Activated T-cell treated with anti-CD3 and anti-CD28 coated beads, Interleukin-2, amount 50 U/mL, for 72 hours (primary cell): ENCODE data around the gene RMND5B. TPM values are rescaled to one million over a fixed set of nuclear protein-coding genes. Genes with fewer than 3 reads are reported as not detected.
A peak's percentile ranks its signal among the peaks of the same experiment; 100 is the strongest.

Source experiments
- ATAC-seq, 2 donors: fragments of 150-1000 bp; cut with Tn5 transposase; replicated peaks in 1 of 2; 2 replicates each; pipeline ENCODE4 v1.10.0; 2021; ENCODE audit warnings: moderate library complexity in 2 of 2, mild to moderate bottlenecking in 1 of 2
- DNase-seq, 2 donors: peaks; one replicate each; pipeline ENCODE4 v3.0.0; 2021 to 2022; ENCODE audit warnings: mixed read lengths in 1 of 2
- H3K27ac Mint-ChIP-seq: one replicate; pipeline ENCODE4 v1.8.0; 2022; ENCODE audit warnings: mild to moderate bottlenecking, moderate library complexity, mixed read lengths
- H3K27me3 Mint-ChIP-seq: one replicate; pipeline ENCODE4 v1.8.0; 2022; ENCODE audit warnings: low read depth, mixed read lengths
- H3K36me3 Mint-ChIP-seq, 2 donors: one replicate each; pipeline ENCODE4 v1.8.0; 2022; ENCODE audit warnings: mixed read lengths in 2 of 2, mild to moderate bottlenecking in 1 of 2; ENCODE audit not compliant: insufficient read depth in 2 of 2
- H3K4me1 Mint-ChIP-seq: one replicate; pipeline ENCODE4 v1.8.0; 2022; ENCODE audit warnings: low read depth, mixed read lengths
- H3K4me3 Mint-ChIP-seq, 2 donors: one replicate each; pipeline ENCODE4 v1.8.0; 2022; ENCODE audit warnings: mild to moderate bottlenecking in 2 of 2, mixed read lengths in 2 of 2, moderate library complexity in 2 of 2
- H3K9me3 Mint-ChIP-seq, 2 donors: one replicate each; pipeline ENCODE4 v1.8.0; 2022; ENCODE audit warnings: mixed read lengths in 2 of 2
- total RNA-seq, 2 donors: library from RNA; stranded (reverse); gene quantifications; one replicate each; pipeline ENCODE4 v1.2.3, GENCODE V29; 2022

Gene RMND5B
- total RNA-seq, 2 donors from 2014 or later, result 21.5 to 24.5 TPM

GRCh38 chr5:178176791-178177190, 46.0 kb downstream of the RMND5B start:
- H3K4me1 Mint-ChIP-seq, result no peaks in the 10 kb centered on the region
- DNase-seq, result no peak
- no peak for ATAC-seq
- no peak overlapping the region for H3K4me3 Mint-ChIP-seq
- H3K9me3 Mint-ChIP-seq, result no peaks in the 10 kb centered on the region
- H3K27me3 Mint-ChIP-seq, result peaks cover 11% of the 10 kb centered on the region
- H3K27ac Mint-ChIP-seq, result no peak overlapping the region
- H3K36me3 Mint-ChIP-seq, result no peaks in the 10 kb centered on the region

GRCh38 chr5:178177569-178177968, 46.8 kb downstream of the RMND5B start:
- H3K4me1 Mint-ChIP-seq, result peaks cover 6% of the 10 kb centered on the region
- H3K27me3 Mint-ChIP-seq, result peaks cover 11% of the 10 kb centered on the region
- H3K36me3 Mint-ChIP-seq, result no peaks in the 10 kb centered on the region
- ATAC-seq, result no peak
- H3K27ac Mint-ChIP-seq, result no peak overlapping the region
- no peak overlapping the region for H3K4me3 Mint-ChIP-seq
- DNase-seq, result no peak
- no peaks in the 10 kb centered on the region for H3K9me3 Mint-ChIP-seq

GRCh38 chr5:178180141-178180863, 49.5 kb downstream of the RMND5B start:
- no peak for ATAC-seq

GRCh38 chr5:178182158-178182876, 51.5 kb downstream of the RMND5B start:
- Mint-ChIP-seq H3K27me3 (peaks cover 11% of the 10 kb centered on the region), H3K4me1 (peaks cover 8% of the 10 kb centered on the region), H3K9me3 (no peaks in the 10 kb centered on the region), H3K27ac (no peak overlapping the region), H3K36me3 (no peaks in the 10 kb centered on the region), H3K4me3 (no peak overlapping the region)
- no peak for DNase-seq
- ATAC-seq, result no peak

More at GRCh38 chr5:178180141-178180863, 49.5 kb downstream of the RMND5B start:
- DNase-seq, result no peak
- H3K27ac Mint-ChIP-seq, result no peak overlapping the region
- no peak overlapping the region for H3K4me3 Mint-ChIP-seq
- no peaks in the 10 kb centered on the region for H3K9me3 Mint-ChIP-seq
- no peaks in the 10 kb centered on the region for H3K36me3 Mint-ChIP-seq
- peaks cover 8% of the 10 kb centered on the region for H3K4me1 Mint-ChIP-seq
- peaks cover 11% of the 10 kb centered on the region for H3K27me3 Mint-ChIP-seq

GRCh38 chr5:178186427-178186826, 55.6 kb downstream of the RMND5B start:
- ATAC-seq, result no peak
- H3K4me1 Mint-ChIP-seq, result peaks cover 8% of the 10 kb centered on the region
- no peaks in the 10 kb centered on the region for H3K9me3 Mint-ChIP-seq
- no peak overlapping the region for H3K27ac Mint-ChIP-seq
- H3K4me3 Mint-ChIP-seq, result no peak overlapping the region
- H3K36me3 Mint-ChIP-seq, result no peaks in the 10 kb centered on the region
- no peak for DNase-seq
- H3K27me3 Mint-ChIP-seq, result no peaks in the 10 kb centered on the region

GRCh38 chr5:178187014-178187413, 56.2 kb downstream of the RMND5B start, which contains the start of gene GMCL2:
GMCL2 (minus strand) TSS chr5:178187371; CDS start chr5:178187299, 72 bp downstream.
- Mint-ChIP-seq H3K9me3 (no peaks in the 10 kb centered on the region), H3K27me3 (no peaks in the 10 kb centered on the region), H3K4me3 (no peak within 1 kb of the TSS), H3K36me3 (no peaks in the 10 kb centered on the region), H3K4me1 (peaks cover 7% of the 10 kb centered on the region), H3K27ac (no peak within 1 kb of the TSS)
- ATAC-seq, result no peak
- no peak for DNase-seq

- DNase-seq, result no peak
- no peaks in the 10 kb centered on the region for H3K36me3 Mint-ChIP-seq
- peaks cover 15% of the 10 kb centered on the region for H3K4me1 Mint-ChIP-seq
- H3K27ac Mint-ChIP-seq, result no peak overlapping the region
- ATAC-seq, result no peak
- peaks cover 11% of the 10 kb centered on the region for H3K27me3 Mint-ChIP-seq
- no peak overlapping the region for H3K4me3 Mint-ChIP-seq
- H3K9me3 Mint-ChIP-seq, result no peaks in the 10 kb centered on the region
Measured at GRCh38 chr5:178189433-178189832, 58.6 kb downstream of the RMND5B start.

GRCh38 chr5:178191661-178192060, 60.8 kb downstream of the RMND5B start:
- no peak overlapping the region for H3K4me3 Mint-ChIP-seq

GRCh38 chr5:178192244-178192643, 61.4 kb downstream of the RMND5B start:
- H3K4me1 Mint-ChIP-seq, result peaks cover 15% of the 10 kb centered on the region
- ATAC-seq (peak in 1 of 2 donors; percentile 53), DNase-seq (no peak)
- no peaks in the 10 kb centered on the region for H3K36me3 Mint-ChIP-seq
- no peak overlapping the region for H3K27ac Mint-ChIP-seq
- H3K4me3 Mint-ChIP-seq, result no peak overlapping the region
- H3K9me3 Mint-ChIP-seq, result no peaks in the 10 kb centered on the region
- peaks cover 18% of the 10 kb centered on the region for H3K27me3 Mint-ChIP-seq

More at GRCh38 chr5:178191661-178192060, 60.8 kb downstream of the RMND5B start:
- no peak for DNase-seq
- H3K27ac Mint-ChIP-seq, result no peak overlapping the region
- H3K36me3 Mint-ChIP-seq, result no peaks in the 10 kb centered on the region
- ATAC-seq, result no peak
- H3K4me1 Mint-ChIP-seq, result peaks cover 15% of the 10 kb centered on the region
- peaks cover 18% of the 10 kb centered on the region for H3K27me3 Mint-ChIP-seq
- H3K9me3 Mint-ChIP-seq, result no peaks in the 10 kb centered on the region

- Mint-ChIP-seq H3K27ac (no peak overlapping the region), H3K4me1 (peaks cover 15% of the 10 kb centered on the region), H3K4me3 (no peak overlapping the region), H3K9me3 (no peaks in the 10 kb centered on the region), H3K27me3 (peaks cover 18% of the 10 kb centered on the region), H3K36me3 (no peaks in the 10 kb centered on the region)
- DNase-seq (no peak), ATAC-seq (no peak)
Measured at GRCh38 chr5:178192787-178193186, 62.0 kb downstream of the RMND5B start.

GRCh38 chr5:178193251-178193809, 62.5 kb downstream of the RMND5B start:
- ATAC-seq (no peak), DNase-seq (no peak)

GRCh38 chr5:178194026-178194425, 63.2 kb downstream of the RMND5B start:
- Mint-ChIP-seq H3K36me3 (no peaks in the 10 kb centered on the region), H3K27me3 (peaks cover 18% of the 10 kb centered on the region), H3K4me1 (peaks cover 15% of the 10 kb centered on the region), H3K9me3 (peaks cover 0 to 2% of the 10 kb centered on the region in 2 donors), H3K4me3 (no peak overlapping the region), H3K27ac (no peak overlapping the region)
- peak; percentile 36 to 42 for ATAC-seq
- no peak for DNase-seq

More at GRCh38 chr5:178193251-178193809, 62.5 kb downstream of the RMND5B start:
- Mint-ChIP-seq H3K4me1 (peaks cover 15% of the 10 kb centered on the region), H3K27me3 (peaks cover 18% of the 10 kb centered on the region), H3K36me3 (no peaks in the 10 kb centered on the region), H3K9me3 (peaks cover 0 to 2% of the 10 kb centered on the region in 2 donors), H3K4me3 (no peak overlapping the region), H3K27ac (no peak overlapping the region)

- Mint-ChIP-seq H3K27me3 (peaks cover 18% of the 10 kb centered on the region), H3K9me3 (peaks cover 0 to 2% of the 10 kb centered on the region in 2 donors), H3K4me1 (peaks cover 15% of the 10 kb centered on the region), H3K36me3 (no peaks in the 10 kb centered on the region), H3K27ac (no peak overlapping the region), H3K4me3 (no peak overlapping the region)
- no peak for DNase-seq
- no peak for ATAC-seq
Measured at GRCh38 chr5:178196281-178196812, 65.5 kb downstream of the RMND5B start.
